PC-3 (cell line): ENCODE data around the gene WWP2. TPM values are rescaled to one million over a fixed set of nuclear protein-coding genes. Genes with fewer than 3 reads are reported as not detected.
"Not testable (repeated sequence)": the region's sequence is repeated elsewhere in the genome, so short reads cannot be mapped to it uniquely, and the experiment has no call there.

Experiments used
- ATAC-seq: fragments of 200-7000 bp; cut with Tn5 transposase; 2 replicates; pipeline ENCODE4 v1.9.1; 2020; ENCODE audit warnings: mild to moderate bottlenecking, moderate library complexity
- BruUV-seq: library from RNA; stranded (reverse); fragments of 400-500 nt; replicated peaks from 2 replicates; lab custom pipeline; 2021; lab: Mats Ljungman, UMichigan
- CTCF ChIA-PET: fragments of 300-600 bp; sonication (Branson Sonifier 250); formaldehyde crosslinking; loops from one replicate; lab custom pipeline; 2022; ENCODE audit warnings: antibody characterized with exemption; lab: Charles Lee
- POLR2A ChIA-PET: fragments of 300-600 bp; sonication (Branson Sonifier 250); formaldehyde crosslinking; loops from one replicate; lab custom pipeline; 2022; ENCODE audit warnings: antibody characterized with exemption; ENCODE audit not compliant: unreplicated experiment; lab: Charles Lee
- DNase-seq: peaks from one replicate; pipeline ENCODE4 v3.0.0-alpha.2; 2015
- H2AFZ ChIP-seq: fragments of 300-600 bp; sonication (generic); 2 replicates; pipeline ENCODE4 v1.6.0; 2016; ENCODE audit warnings: antibody characterized with exemption, low read length
- H3F3A ChIP-seq: fragments of 300-600 bp; sonication (generic); one replicate; pipeline ENCODE4 v1.6.0; 2017; ENCODE audit warnings: antibody characterized with exemption, low read length, control low read depth, mild to moderate bottlenecking; ENCODE audit not compliant: unreplicated experiment
- H3K27ac ChIP-seq: fragments of 300-600 bp; sonication (generic); 2 replicates; pipeline ENCODE4 v1.5.1; 2016; ENCODE audit warnings: mild to moderate bottlenecking, low read length
- H3K27me3 ChIP-seq: fragments of 300-600 bp; sonication (generic); 2 replicates; pipeline ENCODE4 v1.6.1; 2016; ENCODE audit warnings: low read length, mixed read lengths
- H3K36me3 ChIP-seq: fragments of 300-600 bp; sonication (generic); 2 replicates; pipeline ENCODE4 v1.6.1; 2016; ENCODE audit warnings: low read depth, mixed run types, low read length, mixed read lengths
- H3K4me1 ChIP-seq: fragments of 300-600 bp; sonication (generic); 2 replicates; pipeline ENCODE4 v1.5.1; 2016; ENCODE audit warnings: low read length; ENCODE audit not compliant: insufficient read depth
- H3K4me2 ChIP-seq: fragments of 300-600 bp; sonication (generic); 2 replicates; pipeline ENCODE4 v1.6.0; 2016; ENCODE audit warnings: low read length
- H3K4me3 ChIP-seq: fragments of 300-600 bp; sonication (generic); 2 replicates; pipeline ENCODE4 v1.5.1; 2016; ENCODE audit warnings: mild to moderate bottlenecking, low read length, mixed read lengths
- H3K79me2 ChIP-seq: fragments of 300-600 bp; sonication (generic); 2 replicates; pipeline ENCODE4 v1.6.1; 2017; ENCODE audit warnings: low read length, mixed read lengths
- H3K9ac ChIP-seq: fragments of 300-600 bp; sonication (generic); 2 replicates; pipeline ENCODE4 v1.6.0; 2016; ENCODE audit warnings: mild to moderate bottlenecking, low read length
- H3K9me2 ChIP-seq: fragments of 300-600 bp; sonication (generic); replicated peaks from 2 replicates; pipeline ENCODE4 v1.6.1; 2016; ENCODE audit warnings: mixed run types, low read length, mixed read lengths
- H3K9me3 ChIP-seq: fragments of 300-600 bp; sonication (generic); 2 replicates; pipeline ENCODE4 v1.6.1; 2016; ENCODE audit warnings: low read length, mixed read lengths
- H4K20me1 ChIP-seq: fragments of 300-600 bp; sonication (generic); 2 replicates; pipeline ENCODE4 v1.6.1; 2016; ENCODE audit warnings: low read length, mixed read lengths
- EZH2 ChIP-seq: fragments of 300-600 bp; sonication (generic); IDR thresholded peaks from one replicate; pipeline ENCODE4 v1.6.1; 2017; ENCODE audit warnings: antibody characterized with exemption, mild to moderate bottlenecking, low read length; ENCODE audit not compliant: unreplicated experiment
- EZH2phosphoT487 ChIP-seq: fragments of 300-600 bp; sonication (generic); IDR thresholded peaks from 2 replicates; pipeline ENCODE4 v1.6.1; 2018; ENCODE audit warnings: mild to moderate bottlenecking, antibody characterized with exemption, low read length, borderline replicate concordance
- intact Hi-C: fragments of 100-400 bp; cut with micrococcal nuclease; formaldehyde crosslinking; loops from 2 replicates; pipeline ENCODE4 v1.9.0; 2023
- total RNA-seq: library from RNA; depleted of rRNA; stranded (reverse); fragments of >200 nt; gene quantifications from 2 replicates; pipeline ENCODE4 v1.2.3, GENCODE V29; 2014
- TF ChIP-seq, protein P1 (sequence below): fragments of 300-600 bp; sonication (generic); conservative IDR thresholded peaks from 2 replicates; pipeline ENCODE4 v1.5.1; 2017; ENCODE audit warnings: antibody characterized with exemption, low read depth, mild to moderate bottlenecking, low read length

WWP2 gene
- total RNA-seq, 1 experiment from 2014 or later: 15.8 TPM

DNA sequence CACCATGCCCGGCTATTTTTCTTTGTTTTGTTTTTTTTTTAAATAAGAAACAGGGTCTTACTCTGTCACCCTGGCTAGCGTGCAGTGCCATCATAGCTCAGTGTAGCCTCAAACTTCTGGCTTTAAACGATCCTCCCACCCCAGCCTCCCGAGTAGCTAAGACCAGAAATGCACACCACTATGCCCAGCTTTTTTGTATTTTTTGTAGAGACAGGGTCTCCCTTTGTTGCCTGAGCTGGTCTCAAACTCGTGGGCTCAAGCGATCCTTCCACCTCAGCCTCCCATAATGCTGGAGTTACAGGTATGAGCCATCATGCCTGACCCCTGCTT lies 59.7 kb downstream of the WWP2 start:
- no peaks in the 10 kb centered on the region for H3K36me3 ChIP-seq
- ChIA-PET CTCF (no interaction called here), POLR2A (no interaction called here)
- H3K9ac ChIP-seq: no peak overlapping the region
- no peaks in the 10 kb centered on the region for H3K27me3 ChIP-seq
- H3K4me1 ChIP-seq: no peaks in the 10 kb centered on the region
- no peak for TF ChIP-seq EZH2
- TF ChIP-seq, protein P1, sequence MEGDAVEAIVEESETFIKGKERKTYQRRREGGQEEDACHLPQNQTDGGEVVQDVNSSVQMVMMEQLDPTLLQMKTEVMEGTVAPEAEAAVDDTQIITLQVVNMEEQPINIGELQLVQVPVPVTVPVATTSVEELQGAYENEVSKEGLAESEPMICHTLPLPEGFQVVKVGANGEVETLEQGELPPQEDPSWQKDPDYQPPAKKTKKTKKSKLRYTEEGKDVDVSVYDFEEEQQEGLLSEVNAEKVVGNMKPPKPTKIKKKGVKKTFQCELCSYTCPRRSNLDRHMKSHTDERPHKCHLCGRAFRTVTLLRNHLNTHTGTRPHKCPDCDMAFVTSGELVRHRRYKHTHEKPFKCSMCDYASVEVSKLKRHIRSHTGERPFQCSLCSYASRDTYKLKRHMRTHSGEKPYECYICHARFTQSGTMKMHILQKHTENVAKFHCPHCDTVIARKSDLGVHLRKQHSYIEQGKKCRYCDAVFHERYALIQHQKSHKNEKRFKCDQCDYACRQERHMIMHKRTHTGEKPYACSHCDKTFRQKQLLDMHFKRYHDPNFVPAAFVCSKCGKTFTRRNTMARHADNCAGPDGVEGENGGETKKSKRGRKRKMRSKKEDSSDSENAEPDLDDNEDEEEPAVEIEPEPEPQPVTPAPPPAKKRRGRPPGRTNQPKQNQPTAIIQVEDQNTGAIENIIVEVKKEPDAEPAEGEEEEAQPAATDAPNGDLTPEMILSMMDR: no peak
- TF ChIP-seq EZH2phosphoT487: no peak
- DNase-seq (no peak), ATAC-seq (no peak)
- H3K4me3 ChIP-seq: no peak overlapping the region
- no TSS peak for BruUV-seq
- intact Hi-C loops: no loop called here
- H4K20me1 ChIP-seq: no peaks in the 10 kb centered on the region
- H3K79me2 ChIP-seq: no peaks in the 10 kb centered on the region
- no peak overlapping the region for H2AFZ ChIP-seq
- H3K4me2 ChIP-seq: no peak overlapping the region
- no peaks in the 10 kb centered on the region for H3K9me3 ChIP-seq
- H3K9me2 ChIP-seq: no peaks in the 10 kb centered on the region
- H3K27ac ChIP-seq: no peak overlapping the region
- no peaks in the 10 kb centered on the region for H3F3A ChIP-seq

DNA sequence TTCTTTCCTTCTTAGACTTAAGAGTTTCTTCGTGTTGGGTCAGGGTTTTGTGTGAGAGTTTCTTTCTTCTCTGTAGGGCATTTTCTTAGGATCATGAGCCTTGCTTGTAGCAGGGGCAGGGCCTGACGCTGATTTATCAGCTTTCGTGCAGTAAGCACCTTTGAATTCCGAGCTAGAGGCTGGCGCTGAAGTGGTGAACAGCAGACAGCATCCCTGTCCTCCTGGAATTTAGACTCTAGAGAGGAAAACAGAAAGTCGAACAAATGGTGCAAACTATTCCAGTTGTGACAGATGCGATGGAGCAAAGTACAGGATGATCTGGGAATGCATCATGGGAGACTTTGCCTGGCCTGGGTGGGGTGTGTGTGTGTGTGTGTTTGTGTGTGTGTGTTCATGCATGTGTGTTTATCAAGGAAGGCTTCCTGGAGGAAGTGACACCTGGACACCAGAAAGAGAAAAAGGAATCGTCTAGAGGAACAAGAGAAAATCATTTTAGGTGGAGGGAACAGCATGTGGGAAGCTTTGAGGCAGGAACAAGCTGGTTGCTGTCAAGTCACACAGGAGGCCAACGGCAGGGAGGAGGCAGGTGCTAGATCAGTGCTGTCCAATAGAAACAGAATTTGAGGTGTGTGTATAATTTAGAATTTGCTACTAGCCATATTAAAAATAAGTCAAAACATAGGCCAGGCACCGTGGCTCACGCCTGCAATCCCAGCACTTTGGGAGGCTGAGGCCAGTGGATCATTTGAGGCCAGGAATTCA lies 60.2 kb downstream of the WWP2 start:
- H3K9ac ChIP-seq: no peak overlapping the region
- H4K20me1 ChIP-seq: no peaks in the 10 kb centered on the region
- H3K36me3 ChIP-seq: no peaks in the 10 kb centered on the region
- H3K27ac ChIP-seq: no peak overlapping the region
- H3F3A ChIP-seq: no peaks in the 10 kb centered on the region
- DNase-seq (no peak), ATAC-seq (no peak)
- ChIA-PET POLR2A (no interaction called here), CTCF (no interaction called here)
- BruUV-seq: no TSS peak
- H3K4me1 ChIP-seq: no peaks in the 10 kb centered on the region
- H3K4me3 ChIP-seq: no peak overlapping the region
- intact Hi-C loops: no loop called here
- H3K79me2 ChIP-seq: no peaks in the 10 kb centered on the region
- H2AFZ ChIP-seq: no peak overlapping the region
- H3K4me2 ChIP-seq: no peak overlapping the region
- TF ChIP-seq EZH2phosphoT487 (no peak), EZH2 (no peak)
- TF ChIP-seq, protein P1: no peak
- no peaks in the 10 kb centered on the region for H3K27me3 ChIP-seq
- no peaks in the 10 kb centered on the region for H3K9me2 ChIP-seq
- H3K9me3 ChIP-seq: no peaks in the 10 kb centered on the region

DNA sequence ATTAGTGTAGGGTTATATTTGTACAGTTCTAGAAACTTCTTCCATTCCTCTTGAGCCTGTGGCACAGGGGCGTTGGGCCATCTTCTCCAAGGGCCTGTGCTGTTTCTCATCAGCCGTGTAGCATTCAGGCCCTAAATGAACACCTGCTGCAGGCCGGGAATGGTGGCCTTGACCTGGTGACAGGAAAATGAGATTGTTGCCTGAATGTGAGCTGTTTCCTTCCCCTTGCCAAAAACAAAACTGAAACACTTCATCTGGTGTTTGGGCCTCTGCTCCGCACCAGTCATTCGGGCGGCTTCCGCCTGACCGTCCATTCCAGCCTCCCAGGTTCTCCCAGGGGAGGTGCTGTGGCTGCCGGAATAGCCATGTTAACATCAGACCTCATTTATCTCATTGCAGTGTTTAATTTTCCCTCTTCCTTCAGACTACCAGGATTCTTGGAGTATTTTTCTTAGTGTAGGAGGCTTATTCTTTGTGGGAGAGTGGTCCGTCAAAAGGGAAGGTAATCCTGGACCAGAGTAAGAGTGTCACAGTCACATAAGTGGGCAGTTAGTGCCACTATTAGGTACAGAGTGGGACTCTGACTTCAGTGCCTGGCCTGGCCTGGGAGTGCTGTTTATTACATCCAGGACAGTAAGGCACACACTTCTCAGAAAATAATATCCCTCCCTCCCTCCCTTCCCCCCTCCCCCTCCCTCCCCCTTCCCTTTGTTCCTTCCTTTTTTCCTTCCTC lies 61.9 kb downstream of the WWP2 start:
- H3K9me3 ChIP-seq: no peaks in the 10 kb centered on the region
- no peaks in the 10 kb centered on the region for H3F3A ChIP-seq
- H3K4me1 ChIP-seq: no peaks in the 10 kb centered on the region
- BruUV-seq: no TSS peak
- no peak for DNase-seq
- no peaks in the 10 kb centered on the region for H3K79me2 ChIP-seq
- no peaks in the 10 kb centered on the region for H3K36me3 ChIP-seq
- H3K27ac ChIP-seq: no peak overlapping the region
- H2AFZ ChIP-seq: no peak overlapping the region
- no peak for TF ChIP-seq EZH2phosphoT487
- TF ChIP-seq, protein P1: no peak
- H3K4me2 ChIP-seq: no peak overlapping the region
- CTCF ChIA-PET: no interaction called here
- no peaks in the 10 kb centered on the region for H3K9me2 ChIP-seq
- H3K27me3 ChIP-seq: no peaks in the 10 kb centered on the region
- ATAC-seq: no peak
- intact Hi-C loops: no loop called here
- no peak overlapping the region for H3K4me3 ChIP-seq
- POLR2A ChIA-PET: no interaction called here
- no peaks in the 10 kb centered on the region for H4K20me1 ChIP-seq
- no peak overlapping the region for H3K9ac ChIP-seq

DNA sequence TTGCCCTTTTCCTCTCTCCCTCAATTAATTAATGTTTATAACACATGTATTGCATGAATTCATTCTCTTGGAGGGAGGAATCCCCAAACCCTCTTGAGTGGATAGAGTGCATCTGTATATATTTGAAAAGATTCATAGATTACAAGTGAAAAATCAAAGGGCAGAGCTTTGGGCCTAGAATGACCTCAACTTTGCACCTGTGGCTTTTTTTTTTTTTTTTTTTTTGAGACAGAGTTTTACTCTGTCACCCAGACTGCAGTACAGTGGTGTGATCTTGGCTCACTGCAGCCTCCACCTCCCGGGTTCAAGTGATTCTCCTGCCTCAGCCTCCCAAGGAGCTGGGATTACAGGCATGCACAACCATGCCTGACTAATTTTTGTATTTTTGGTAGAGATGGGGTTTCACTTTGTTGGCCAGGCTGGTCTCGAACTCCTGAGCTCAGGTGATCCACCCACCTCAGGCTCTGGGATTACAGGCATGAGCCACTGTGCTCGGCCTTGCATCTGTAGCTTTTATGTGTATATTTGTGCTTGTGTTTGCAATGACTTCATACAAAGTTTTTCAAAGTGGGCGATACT lies 62.5 kb downstream of the WWP2 start:
- BruUV-seq, H2AFZ ChIP-seq, H3K4me3 ChIP-seq, POLR2A ChIA-PET, H3K36me3 ChIP-seq, DNase-seq, H3K27me3 ChIP-seq, ATAC-seq, CTCF ChIA-PET, H3K9ac ChIP-seq, H3K4me1 ChIP-seq, H3F3A ChIP-seq, H4K20me1 ChIP-seq, intact Hi-C loops, H3K79me2 ChIP-seq, H3K4me2 ChIP-seq, H3K9me3 ChIP-seq, H3K9me2 ChIP-seq, H3K27ac ChIP-seq: not testable (repeated sequence)
